HepG2 (cell line): ENCODE results near the gene DHRS1. TPM values are rescaled to one million over a fixed set of nuclear protein-coding genes. Genes with fewer than 3 reads are reported as not detected.
A peak's percentile ranks its signal among the peaks of the same experiment; 100 is the strongest.

Experiments
- ATAC-seq: fragments of 200-7000 bp; cut with Tn5 transposase; 3 replicates; pipeline ENCODE4 v1.9.1; 2020; ENCODE audit warnings: mild to moderate bottlenecking, moderate library complexity
- BruUV-seq: library from RNA; stranded (reverse); fragments of 400-500 nt; replicated peaks from 2 replicates; lab custom pipeline; 2021; lab: Mats Ljungman, UMichigan
- CTCF ChIA-PET: fragments of 300-600 bp; formaldehyde crosslinking; extraction: SDS; loops from one replicate; lab custom pipeline; 2021; ENCODE audit warnings: low total read pairs, inconsistent platforms, low intra/inter-chr PET ratio; lab: Yijun Ruan, JAX
- POLR2A ChIA-PET: fragments of 350-600 bp; sonication (Branson Sonifier 250); formaldehyde crosslinking; loops from one replicate; lab custom pipeline; 2020; ENCODE audit warnings: antibody characterized with exemption, inconsistent platforms; lab: Yijun Ruan, JAX
- DNase-seq: peaks from one replicate; pipeline ENCODE4 v3.0.0-alpha.2; 2015; ENCODE audit warnings: low spot score
- FAIRE-seq: peaks from 3 replicates; lab custom pipeline; 2011; peaks lifted over from hg19 to GRCh38; lab: Jason Lieb, UNC
- H2AFZ ChIP-seq: one replicate; pipeline ENCODE4 v1.6.1; 2011; ENCODE audit warnings: low read length, inconsistent platforms
- H3K27ac ChIP-seq: fragments of 300-600 bp; 3 replicates; pipeline ENCODE4 v1.8.0; 2011; ENCODE audit warnings: mixed run types, mild to moderate bottlenecking, mixed read lengths, low read length, inconsistent platforms; ENCODE audit not compliant: insufficient read depth; ENCODE audit errors: extremely low read length
- H3K27me3 ChIP-seq, 2 experiments: fragments of 200-600 bp in 1 of 2; 2 replicates in 1 of 2; 3 replicates in 1 of 2; pipeline versions ENCODE4 v1.6.0 to v1.8.0; 2011; ENCODE audit warnings: low read length in 2 of 2, mild to moderate bottlenecking in 2 of 2, moderate library complexity in 2 of 2, inconsistent platforms in 1 of 2; ENCODE audit not compliant: insufficient read depth in 2 of 2, control insufficient read depth in 1 of 2
- H3K36me3 ChIP-seq, 2 experiments: fragments of 200-600 bp in 1 of 2; replicated peaks in 1 of 2; 2 replicates in 1 of 2; 3 replicates in 1 of 2; pipeline versions ENCODE4 v1.5.1 to v1.8.0; 2011; ENCODE audit warnings: low read length in 2 of 2, inconsistent platforms in 1 of 2; ENCODE audit not compliant: insufficient read depth in 2 of 2, control insufficient read depth in 1 of 2
- H3K4me1 ChIP-seq: 2 replicates; pipeline ENCODE4 v1.5.1; 2012; ENCODE audit warnings: low read length, inconsistent platforms; ENCODE audit not compliant: insufficient read depth
- H3K4me2 ChIP-seq: 2 replicates; pipeline ENCODE4 v1.6.0; 2011; ENCODE audit warnings: low read depth, low read length, inconsistent platforms
- H3K4me3 ChIP-seq, 3 experiments: fragments of 200-600 bp in 1 of 3; sonication (generic), shearing (Covaris generic) in 1 of 3; replicated peaks in 1 of 3; 2 replicates each; pipeline ENCODE4 v1.5.1; 2011 to 2016; ENCODE audit warnings: low read length in 3 of 3, inconsistent platforms in 2 of 3, low read depth in 2 of 3, mild to moderate bottlenecking in 2 of 3, control low read depth in 1 of 3, mixed read lengths in 1 of 3; ENCODE audit not compliant: insufficient read depth in 1 of 3
- H3K79me2 ChIP-seq: one replicate; pipeline ENCODE4 v1.6.1; 2011; ENCODE audit warnings: low read length, inconsistent platforms; ENCODE audit not compliant: insufficient read depth
- H3K9ac ChIP-seq: 2 replicates; pipeline ENCODE4 v1.6.0; 2011; ENCODE audit warnings: mild to moderate bottlenecking, low read depth, low read length, inconsistent platforms; ENCODE audit not compliant: insufficient read depth
- H3K9me3 ChIP-seq: 2 replicates; pipeline ENCODE4 v1.5.1; 2012; ENCODE audit warnings: mild to moderate bottlenecking, low read length
- H4K20me1 ChIP-seq: 2 replicates; pipeline ENCODE4 v1.6.0; 2011; ENCODE audit warnings: inconsistent platforms, mild to moderate bottlenecking, low read length, moderate library complexity; ENCODE audit not compliant: insufficient read depth
- HIVEP1 ChIP-seq: sonication (generic); formaldehyde crosslinking; IDR thresholded peaks from 2 replicates; pipeline ENCODE4 v1.4.0; 2020; ENCODE audit warnings: mild to moderate bottlenecking, missing genetic modification reagents
- PTBP1 ChIP-seq: fragments of 200-400 bp; formaldehyde crosslinking; IDR thresholded peaks from 2 replicates; pipeline ENCODE4 v1.6.1; 2018; ENCODE audit warnings: low read length, low read depth; ENCODE audit not compliant: poor library complexity, severe bottlenecking
- RFX5 ChIP-seq: IDR thresholded peaks from 2 replicates; pipeline ENCODE4 v1.6.1; 2011; ENCODE audit warnings: low read depth, low read length, improper control_type of control experiment
- XRCC5 ChIP-seq: fragments of 200-400 bp; formaldehyde crosslinking; optimal IDR thresholded peaks from 2 replicates; pipeline ENCODE3; 2017; ENCODE audit warnings: mild to moderate bottlenecking, low read length
- WGBS: methylation state at CpG from one replicate; pipeline ENCODE4 v1.1.6; 2017; ENCODE audit warnings: low lambda C conversion rate; 5-methylcytosine and 5-hydroxymethylcytosine counted together
- in situ Hi-C: cut with HindIII; loops from 2 replicates; pipeline ENCODE4 v1.10.0; 2017; ENCODE audit warnings: low pct_unique_long_range_greater_than_20kb; ENCODE audit not compliant: extremely low pct_ligation_motif_present
- intact Hi-C: fragments of 100-400 bp; cut with micrococcal nuclease; formaldehyde crosslinking; loops from one replicate; pipeline ENCODE4 v1.10.0; 2022; ENCODE audit not compliant: unreplicated experiment
- polyA plus RNA-seq, 8 experiments: library from polyadenylated mRNA; depleted of rRNA in 3 of 8; stranded (reverse) in 7 of 8; unstranded in 1 of 8; fragments of >200 nt; fragmentation: Illumina TruSeq in 4 of 8; extraction: Trizol in 4 of 8; gene quantifications; 2 replicates each; pipeline versions ENCODE4 v1.2.1 to v1.2.3, GENCODE V29; 2011 to 2016; ENCODE audit warnings: low read depth in 4 of 8, missing spikeins in 1 of 8, mixed read lengths in 1 of 8; ENCODE audit not compliant: insufficient read depth in 1 of 8
- total RNA-seq, 5 experiments: library from RNA; depleted of rRNA; stranded (reverse); fragments of >200 nt; fragmentation: Illumina TruSeq; extraction: Trizol; gene quantifications; 2 replicates each; pipeline ENCODE4 v1.2.3, GENCODE V29; 2016; ENCODE audit warnings: low read depth in 1 of 5
- TF ChIP-seq, protein P1 (sequence below): sonication (generic); formaldehyde crosslinking; IDR thresholded peaks from 2 replicates; pipeline ENCODE4 v1.5.0; 2020; ENCODE audit warnings: mild to moderate bottlenecking, missing genetic modification reagents, moderate library complexity
- TF ChIP-seq, protein P2 (sequence below), 2 experiments: fragments of 450-650 bp in 1 of 2; sonication (generic) in 1 of 2; formaldehyde crosslinking in 1 of 2; IDR thresholded peaks; 2 replicates each; pipeline versions ENCODE4 v1.6.1 to v1.8.0; 2016 to 2022; ENCODE audit warnings: antibody characterized with exemption in 1 of 2, mild to moderate bottlenecking in 1 of 2, missing genetic modification reagents in 1 of 2
- TF ChIP-seq, protein P3 (sequence below): sonication (generic); formaldehyde crosslinking; IDR thresholded peaks from 2 replicates; pipeline ENCODE4 v1.5.0; 2020; ENCODE audit warnings: missing genetic modification reagents

The DHRS1 gene
- total and polyA plus RNA-seq, 2 of the 13 experiments (the other 11 are each of a cell fraction or from before 2014, with no cell fraction given): 49.8 to 60.8 TPM

DNA sequence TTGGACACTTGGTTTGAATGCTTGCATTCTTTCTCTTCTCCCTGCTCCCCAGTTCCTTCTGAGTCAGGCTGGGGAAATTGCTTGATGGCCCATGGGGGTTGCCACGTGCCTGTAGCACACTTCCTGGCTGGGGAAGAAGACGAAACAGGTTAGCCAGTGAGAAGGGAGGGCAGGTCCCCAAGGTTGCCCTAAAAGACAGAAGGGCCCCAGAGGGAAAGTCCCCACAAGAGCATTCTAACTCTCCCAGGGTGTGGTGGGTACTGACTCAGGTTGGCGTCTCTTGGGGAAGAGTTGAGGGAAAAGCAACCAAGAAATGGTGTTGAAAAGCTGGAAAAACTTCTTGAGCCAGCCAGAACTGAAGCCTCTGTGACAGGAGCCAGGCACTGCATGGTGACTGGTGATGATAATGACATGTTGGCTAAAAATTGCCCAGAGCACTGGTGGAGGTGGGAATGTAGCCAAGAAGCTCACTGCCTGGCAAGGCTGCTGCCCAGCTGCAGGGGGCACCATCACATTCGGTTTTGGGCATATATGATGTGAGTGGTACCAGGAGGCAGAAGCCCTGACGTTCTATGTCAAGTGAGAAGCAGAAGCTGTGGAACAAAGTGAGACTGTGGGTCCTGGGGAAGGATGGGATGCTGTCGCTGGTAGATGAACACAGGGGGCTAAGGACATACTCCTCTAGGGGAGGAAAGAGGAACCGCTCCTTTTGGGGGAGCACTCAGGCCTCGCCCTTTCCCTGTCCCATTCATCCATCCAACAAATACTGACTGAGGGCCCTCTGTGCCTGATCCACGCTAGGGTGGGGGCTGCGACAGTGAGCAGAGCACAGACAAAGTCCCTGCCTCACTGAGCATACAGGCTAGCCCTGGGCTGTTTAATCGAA, 20.0 kb downstream of the DHRS1 start:
- Histone ChIP-seq H3K79me2 (peaks cover 2% of the 10 kb centered on the region), H3K9ac (no peak overlapping the region), H3K4me2 (no peak overlapping the region), H3K9me3 (no peaks in the 10 kb centered on the region), H3K4me3 (no peak overlapping the region), H3K4me1 (no peaks in the 10 kb centered on the region), H3K36me3 (no peaks in the 10 kb centered on the region), H3K27me3 (no peaks in the 10 kb centered on the region), H4K20me1 (no peaks in the 10 kb centered on the region), H3K27ac (no peak overlapping the region), H2AFZ (no peak overlapping the region)
- no TSS peak for BruUV-seq
- DNase-seq (no peak), FAIRE-seq (no peak), ATAC-seq (no peak)
- intact Hi-C loops (no loop called here), in situ Hi-C loops (no loop called here)
- POLR2A ChIA-PET: interaction anchor here (0.9 to 4.8 kb wide), 4 partner anchors 9 to 84 kb away, joined by 3 to 27 read pairs (median 3); partner anchors contain the start of genes RABGGTA and TM9SF1
- CTCF ChIA-PET: no interaction called here
- WGBS: 82% methylated on average over 11 of the region's 11 CpGs
- TF ChIP-seq, protein P1, sequence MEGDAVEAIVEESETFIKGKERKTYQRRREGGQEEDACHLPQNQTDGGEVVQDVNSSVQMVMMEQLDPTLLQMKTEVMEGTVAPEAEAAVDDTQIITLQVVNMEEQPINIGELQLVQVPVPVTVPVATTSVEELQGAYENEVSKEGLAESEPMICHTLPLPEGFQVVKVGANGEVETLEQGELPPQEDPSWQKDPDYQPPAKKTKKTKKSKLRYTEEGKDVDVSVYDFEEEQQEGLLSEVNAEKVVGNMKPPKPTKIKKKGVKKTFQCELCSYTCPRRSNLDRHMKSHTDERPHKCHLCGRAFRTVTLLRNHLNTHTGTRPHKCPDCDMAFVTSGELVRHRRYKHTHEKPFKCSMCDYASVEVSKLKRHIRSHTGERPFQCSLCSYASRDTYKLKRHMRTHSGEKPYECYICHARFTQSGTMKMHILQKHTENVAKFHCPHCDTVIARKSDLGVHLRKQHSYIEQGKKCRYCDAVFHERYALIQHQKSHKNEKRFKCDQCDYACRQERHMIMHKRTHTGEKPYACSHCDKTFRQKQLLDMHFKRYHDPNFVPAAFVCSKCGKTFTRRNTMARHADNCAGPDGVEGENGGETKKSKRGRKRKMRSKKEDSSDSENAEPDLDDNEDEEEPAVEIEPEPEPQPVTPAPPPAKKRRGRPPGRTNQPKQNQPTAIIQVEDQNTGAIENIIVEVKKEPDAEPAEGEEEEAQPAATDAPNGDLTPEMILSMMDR: peak; percentile 33; the same call in 1 of the 2 replicates
- peak; percentile 58; the same call in 1 of the 2 replicates for TF ChIP-seq RFX5
- TF ChIP-seq HIVEP1 (CRISPR knock-in tag): 0 out of 2 replicates have a peak, but pooled peaks have one; percentile 47
- TF ChIP-seq XRCC5: peak; percentile 13
- no peak for TF ChIP-seq PTBP1
- TF ChIP-seq, protein P2, sequence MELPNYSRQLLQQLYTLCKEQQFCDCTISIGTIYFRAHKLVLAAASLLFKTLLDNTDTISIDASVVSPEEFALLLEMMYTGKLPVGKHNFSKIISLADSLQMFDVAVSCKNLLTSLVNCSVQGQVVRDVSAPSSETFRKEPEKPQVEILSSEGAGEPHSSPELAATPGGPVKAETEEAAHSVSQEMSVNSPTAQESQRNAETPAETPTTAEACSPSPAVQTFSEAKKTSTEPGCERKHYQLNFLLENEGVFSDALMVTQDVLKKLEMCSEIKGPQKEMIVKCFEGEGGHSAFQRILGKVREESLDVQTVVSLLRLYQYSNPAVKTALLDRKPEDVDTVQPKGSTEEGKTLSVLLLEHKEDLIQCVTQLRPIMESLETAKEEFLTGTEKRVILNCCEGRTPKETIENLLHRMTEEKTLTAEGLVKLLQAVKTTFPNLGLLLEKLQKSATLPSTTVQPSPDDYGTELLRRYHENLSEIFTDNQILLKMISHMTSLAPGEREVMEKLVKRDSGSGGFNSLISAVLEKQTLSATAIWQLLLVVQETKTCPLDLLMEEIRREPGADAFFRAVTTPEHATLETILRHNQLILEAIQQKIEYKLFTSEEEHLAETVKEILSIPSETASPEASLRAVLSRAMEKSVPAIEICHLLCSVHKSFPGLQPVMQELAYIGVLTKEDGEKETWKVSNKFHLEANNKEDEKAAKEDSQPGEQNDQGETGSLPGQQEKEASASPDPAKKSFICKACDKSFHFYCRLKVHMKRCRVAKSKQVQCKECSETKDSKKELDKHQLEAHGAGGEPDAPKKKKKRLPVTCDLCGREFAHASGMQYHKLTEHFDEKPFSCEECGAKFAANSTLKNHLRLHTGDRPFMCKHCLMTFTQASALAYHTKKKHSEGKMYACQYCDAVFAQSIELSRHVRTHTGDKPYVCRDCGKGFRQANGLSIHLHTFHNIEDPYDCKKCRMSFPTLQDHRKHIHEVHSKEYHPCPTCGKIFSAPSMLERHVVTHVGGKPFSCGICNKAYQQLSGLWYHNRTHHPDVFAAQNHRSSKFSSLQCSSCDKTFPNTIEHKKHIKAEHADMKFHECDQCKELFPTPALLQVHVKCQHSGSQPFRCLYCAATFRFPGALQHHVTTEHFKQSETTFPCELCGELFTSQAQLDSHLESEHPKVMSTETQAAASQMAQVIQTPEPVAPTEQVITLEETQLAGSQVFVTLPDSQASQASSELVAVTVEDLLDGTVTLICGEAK (IDR thresholded peaks at IDR 0.05): no peak
- TF ChIP-seq, protein P2 (CRISPR knock-in tag; IDR thresholded peaks at IDR 0.05): no peak
- TF ChIP-seq, protein P3, sequence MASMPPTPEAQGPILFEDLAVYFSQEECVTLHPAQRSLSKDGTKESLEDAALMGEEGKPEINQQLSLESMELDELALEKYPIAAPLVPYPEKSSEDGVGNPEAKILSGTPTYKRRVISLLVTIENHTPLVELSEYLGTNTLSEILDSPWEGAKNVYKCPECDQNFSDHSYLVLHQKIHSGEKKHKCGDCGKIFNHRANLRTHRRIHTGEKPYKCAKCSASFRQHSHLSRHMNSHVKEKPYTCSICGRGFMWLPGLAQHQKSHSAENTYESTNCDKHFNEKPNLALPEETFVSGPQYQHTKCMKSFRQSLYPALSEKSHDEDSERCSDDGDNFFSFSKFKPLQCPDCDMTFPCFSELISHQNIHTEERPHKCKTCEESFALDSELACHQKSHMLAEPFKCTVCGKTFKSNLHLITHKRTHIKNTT (CRISPR knock-in tag): no peak
